HEK293T (cell line): ENCODE results near the gene C2orf76.

Experiments used
- BHLHE40 ChIP-seq: fragments of 450-650 bp; IDR thresholded peaks from 2 replicates; pipeline ENCODE4 v1.6.1; 2016; ENCODE audit warnings: mild to moderate bottlenecking, moderate library complexity, borderline replicate concordance
- HDGF ChIP-seq: fragments of 450-650 bp; IDR thresholded peaks from 2 replicates; pipeline ENCODE4 v1.6.1; 2017; ENCODE audit warnings: antibody characterized with exemption, borderline replicate concordance

DNA sequence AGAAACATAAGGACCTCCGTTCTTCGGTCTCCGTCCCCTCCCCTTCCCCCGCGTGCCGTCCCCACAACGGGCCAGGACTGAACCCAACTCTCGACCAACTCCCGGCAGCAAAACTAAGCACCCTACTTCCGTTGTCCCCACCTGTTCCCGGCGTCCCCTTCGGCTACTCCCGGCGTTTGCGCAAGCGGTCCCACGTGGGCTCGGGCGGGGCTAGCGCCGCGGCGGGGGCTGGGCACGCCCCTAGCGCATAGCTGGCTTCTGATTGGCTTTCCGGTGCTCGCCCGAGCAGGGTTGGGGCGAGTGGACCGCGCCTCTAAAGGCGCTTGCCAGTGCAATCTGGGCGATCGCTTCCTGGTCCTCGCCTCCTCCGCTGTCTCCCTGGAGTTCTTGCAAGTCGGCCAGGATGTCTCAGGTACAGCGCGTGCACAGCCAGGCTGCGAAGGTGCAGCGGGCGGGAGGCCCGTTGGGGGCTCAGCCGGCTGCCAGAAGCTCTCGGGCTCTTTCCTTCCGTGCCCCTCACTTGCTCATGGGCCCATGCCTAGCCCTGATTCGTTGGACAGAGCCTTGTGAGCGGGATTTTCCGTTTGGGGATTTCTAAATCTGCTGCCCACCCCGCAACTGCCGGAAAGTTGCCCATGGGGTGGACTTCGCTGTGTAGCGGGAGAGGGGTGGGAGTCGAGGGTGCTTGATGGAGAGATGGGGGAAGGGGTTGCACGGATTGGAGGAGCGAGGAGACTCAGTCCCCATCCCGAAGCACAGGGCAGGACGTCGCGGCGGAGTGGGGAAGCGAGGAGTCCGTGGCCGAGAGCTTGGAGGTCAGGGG is at the start of gene C2orf76, which contains the start of gene DBI:
- TF ChIP-seq BHLHE40 (no peak), HDGF (no peak)
